Astrocyte of the spinal cord (primary cell): ENCODE data around the gene RASA2.

ENCODE experiments used
- DNase-seq: peaks from one replicate; pipeline ENCODE4 v3.0.0; 2011; ENCODE audit warnings: low read depth, low spot score
- H3K4me3 ChIP-seq: 2 replicates; pipeline ENCODE4 v1.5.1; 2011; ENCODE audit warnings: low read depth, mild to moderate bottlenecking, low read length, moderate library complexity
- CTCF ChIP-seq: IDR thresholded peaks from 2 replicates; pipeline ENCODE4 v1.5.1; 2012; ENCODE audit warnings: low read depth, mild to moderate bottlenecking, low read length, inconsistent platforms
- in situ Hi-C: cut with HindIII; loops from 2 replicates; pipeline ENCODE4 v1.10.0; 2017; ENCODE audit warnings: low sequenced_read_pairs

The RASA2 gene

GRCh38 chr3:141537856-141538255, 51.0 kb downstream of the RASA2 start:
- DNase-seq: no peak
- no peak overlapping the region for H3K4me3 ChIP-seq
- no peak for TF ChIP-seq CTCF
- in situ Hi-C loops: no loop called here

GRCh38 chr3:141538568-141539240, 51.9 kb downstream of the RASA2 start:
- in situ Hi-C loops: no loop called here
- no peak for TF ChIP-seq CTCF
- H3K4me3 ChIP-seq: no peak overlapping the region
- no peak for DNase-seq

GRCh38 chr3:141539431-141540187, 52.8 kb downstream of the RASA2 start:
- in situ Hi-C loops: no loop called here
- no peak for DNase-seq
- H3K4me3 ChIP-seq: no peak overlapping the region
- TF ChIP-seq CTCF: no peak

GRCh38 chr3:141540531-141540930, 53.7 kb downstream of the RASA2 start:
- in situ Hi-C loops: no loop called here
- no peak overlapping the region for H3K4me3 ChIP-seq
- no peak for TF ChIP-seq CTCF
- no peak for DNase-seq

- in situ Hi-C loops: no loop called here
- no peak for DNase-seq
- no peak overlapping the region for H3K4me3 ChIP-seq
- no peak for TF ChIP-seq CTCF
Observed at GRCh38 chr3:141542202-141542969, 55.6 kb downstream of the RASA2 start.

GRCh38 chr3:141542989-141543388, 56.2 kb downstream of the RASA2 start:
- TF ChIP-seq CTCF: no peak
- in situ Hi-C loops: no loop called here
- DNase-seq: no peak
- H3K4me3 ChIP-seq: no peak overlapping the region
